Type B pancreatic cell (in vitro differentiated cells): ENCODE results near the gene ECSCR. TPM values are rescaled to one million over a fixed set of nuclear protein-coding genes. Genes with fewer than 3 reads are reported as not detected.
"Not testable (repeated sequence)": the region's sequence is repeated elsewhere in the genome, so short reads cannot be mapped to it uniquely, and the experiment has no call there.

Experiments used
- DNase-seq: peaks from one replicate; pipeline ENCODE4 v3.0.0; 2021; ENCODE audit warnings: mixed read lengths; ENCODE audit not compliant: unreplicated experiment; ENCODE audit errors: extremely low spot score
- H3K27ac Mint-ChIP-seq: 2 replicates; pipeline ENCODE4 v1.8.0; 2021; ENCODE audit warnings: mild to moderate bottlenecking, mixed read lengths
- H3K27me3 Mint-ChIP-seq: 2 replicates; pipeline ENCODE4 v1.8.0; 2021; ENCODE audit warnings: mixed read lengths
- H3K36me3 Mint-ChIP-seq: 2 replicates; pipeline ENCODE4 v1.8.0; 2021; ENCODE audit warnings: mixed read lengths
- H3K4me1 Mint-ChIP-seq: one replicate; pipeline ENCODE4 v1.8.0; 2021; ENCODE audit warnings: mixed read lengths; ENCODE audit not compliant: unreplicated experiment
- H3K4me3 Mint-ChIP-seq: 2 replicates; pipeline ENCODE4 v1.8.0; 2021; ENCODE audit warnings: mild to moderate bottlenecking, mixed read lengths
- H3K9me3 Mint-ChIP-seq: 2 replicates; pipeline ENCODE4 v1.8.0; 2021; ENCODE audit warnings: mixed read lengths
- total RNA-seq: library from RNA; stranded (reverse); gene quantifications from 2 replicates; pipeline ENCODE4 v1.2.1, GENCODE V29; 2021; ENCODE audit warnings: low replicate concordance
- TF ChIP-seq, protein P1 (sequence below): fragments of 200-600 bp; sonication (generic); conservative IDR thresholded peaks from 2 replicates; pipeline ENCODE4 v1.5.0; 2021; ENCODE audit warnings: antibody characterized with exemption, mild to moderate bottlenecking

The ECSCR gene
- total RNA-seq, 1 donor from 2014 or later = not detected

GRCh38 chr5:139414581-139415130 is 47.9 kb downstream of the ECSCR start:
- no peak for DNase-seq
- Mint-ChIP-seq H3K4me3 (no peak overlapping the region), H3K9me3 (no peaks in the 10 kb centered on the region), H3K27ac (no peak overlapping the region), H3K4me1 (peaks cover 3% of the 10 kb centered on the region), H3K36me3 (peaks cover 3% of the 10 kb centered on the region), H3K27me3 (no peaks in the 10 kb centered on the region)
- TF ChIP-seq, protein P1, sequence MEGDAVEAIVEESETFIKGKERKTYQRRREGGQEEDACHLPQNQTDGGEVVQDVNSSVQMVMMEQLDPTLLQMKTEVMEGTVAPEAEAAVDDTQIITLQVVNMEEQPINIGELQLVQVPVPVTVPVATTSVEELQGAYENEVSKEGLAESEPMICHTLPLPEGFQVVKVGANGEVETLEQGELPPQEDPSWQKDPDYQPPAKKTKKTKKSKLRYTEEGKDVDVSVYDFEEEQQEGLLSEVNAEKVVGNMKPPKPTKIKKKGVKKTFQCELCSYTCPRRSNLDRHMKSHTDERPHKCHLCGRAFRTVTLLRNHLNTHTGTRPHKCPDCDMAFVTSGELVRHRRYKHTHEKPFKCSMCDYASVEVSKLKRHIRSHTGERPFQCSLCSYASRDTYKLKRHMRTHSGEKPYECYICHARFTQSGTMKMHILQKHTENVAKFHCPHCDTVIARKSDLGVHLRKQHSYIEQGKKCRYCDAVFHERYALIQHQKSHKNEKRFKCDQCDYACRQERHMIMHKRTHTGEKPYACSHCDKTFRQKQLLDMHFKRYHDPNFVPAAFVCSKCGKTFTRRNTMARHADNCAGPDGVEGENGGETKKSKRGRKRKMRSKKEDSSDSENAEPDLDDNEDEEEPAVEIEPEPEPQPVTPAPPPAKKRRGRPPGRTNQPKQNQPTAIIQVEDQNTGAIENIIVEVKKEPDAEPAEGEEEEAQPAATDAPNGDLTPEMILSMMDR = no peak

- Mint-ChIP-seq H3K9me3 (no peaks in the 10 kb centered on the region), H3K4me1 (peaks cover 3% of the 10 kb centered on the region), H3K4me3 (no peak overlapping the region), H3K36me3 (peaks cover 3% of the 10 kb centered on the region), H3K27me3 (no peaks in the 10 kb centered on the region), H3K27ac (no peak overlapping the region)
- DNase-seq = no peak
- TF ChIP-seq, protein P1 = no peak
These were observed 48.6 kb downstream of the ECSCR start for GRCh38 chr5:139413963-139414362.

- peaks cover 3% of the 10 kb centered on the region for H3K4me1 Mint-ChIP-seq
- H3K4me3 Mint-ChIP-seq = no peak overlapping the region
- peaks cover 3% of the 10 kb centered on the region for H3K36me3 Mint-ChIP-seq
- H3K9me3 Mint-ChIP-seq = no peaks in the 10 kb centered on the region
- TF ChIP-seq, protein P1 = no peak
- no peak overlapping the region for H3K27ac Mint-ChIP-seq
- no peak for DNase-seq
- no peaks in the 10 kb centered on the region for H3K27me3 Mint-ChIP-seq
These were observed 49.4 kb downstream of the ECSCR start for GRCh38 chr5:139413153-139413552.

DNA sequence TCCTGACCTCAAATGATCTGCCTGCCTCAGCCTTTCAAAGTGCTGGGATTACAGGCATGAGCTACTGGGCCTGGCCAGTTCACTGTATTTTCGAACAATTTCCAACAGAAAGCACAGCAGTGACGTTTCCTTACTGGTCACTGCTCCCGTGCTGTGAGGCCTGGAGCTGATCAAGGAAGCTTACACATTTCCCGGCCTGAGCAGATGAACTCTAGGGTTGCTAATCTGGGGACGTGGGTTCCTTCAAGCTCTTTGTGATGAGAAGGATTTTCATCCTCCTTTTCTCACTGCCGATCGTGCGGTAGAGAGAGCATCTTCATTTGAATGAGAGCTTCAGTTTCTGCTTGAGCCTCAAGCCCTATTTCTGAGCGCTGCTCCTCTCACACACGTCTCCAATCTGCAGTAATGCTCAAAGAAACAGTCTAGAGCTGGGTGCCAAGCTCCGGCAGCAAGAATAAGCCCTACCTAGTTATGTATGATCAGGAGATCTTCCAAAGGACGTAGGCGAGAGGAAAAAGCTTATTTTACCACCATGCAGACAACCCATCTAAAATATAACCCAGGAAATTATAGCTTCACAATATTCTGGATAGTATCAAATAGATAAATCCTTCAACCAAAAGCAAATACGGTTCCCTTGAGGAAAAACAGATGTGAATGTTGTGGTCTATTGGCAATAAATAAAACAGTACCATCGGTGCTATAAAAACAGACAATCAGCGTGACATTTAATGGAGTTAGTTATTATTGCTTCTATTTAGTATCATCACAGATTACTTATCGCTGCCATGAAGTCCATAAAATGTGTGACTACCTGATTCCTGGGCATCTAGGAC is 51.3 kb downstream of the ECSCR start:
- no peaks in the 10 kb centered on the region for H3K9me3 Mint-ChIP-seq
- H3K27me3 Mint-ChIP-seq = no peaks in the 10 kb centered on the region
- H3K4me3 Mint-ChIP-seq = no peak overlapping the region
- H3K36me3 Mint-ChIP-seq = peaks cover 6% of the 10 kb centered on the region
- no peak overlapping the region for H3K27ac Mint-ChIP-seq
- H3K4me1 Mint-ChIP-seq = peaks cover 11% of the 10 kb centered on the region
- TF ChIP-seq, protein P1 = no peak
- DNase-seq = no peak

GRCh38 chr5:139410121-139410992 is 52.2 kb downstream of the ECSCR start:
- no peak for DNase-seq
- peaks cover 11% of the 10 kb centered on the region for H3K4me1 Mint-ChIP-seq
- H3K9me3 Mint-ChIP-seq = no peaks in the 10 kb centered on the region
- no peaks in the 10 kb centered on the region for H3K27me3 Mint-ChIP-seq
- H3K27ac Mint-ChIP-seq = no peak overlapping the region
- TF ChIP-seq, protein P1 = no peak
- H3K4me3 Mint-ChIP-seq = no peak overlapping the region
- H3K36me3 Mint-ChIP-seq = peaks cover 6% of the 10 kb centered on the region

DNA sequence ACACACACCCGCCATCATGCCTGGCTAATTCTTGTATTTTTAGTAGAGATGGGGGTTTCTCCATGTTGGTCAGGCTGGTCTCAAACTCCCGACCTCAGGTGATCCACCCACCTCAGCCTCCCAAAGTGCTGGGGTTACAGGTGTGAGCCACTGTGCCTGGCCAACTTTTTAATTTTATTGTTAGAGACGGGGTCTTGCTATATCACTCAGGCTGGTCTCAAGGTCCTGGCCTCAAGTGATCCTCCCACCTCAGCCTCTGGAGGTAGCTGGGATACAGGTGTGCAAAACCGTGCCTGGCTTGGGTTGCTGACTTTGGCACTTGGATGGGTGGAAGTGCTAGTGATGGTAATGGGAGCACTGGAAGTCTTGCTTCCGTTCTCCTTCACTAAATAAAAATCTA is 53.4 kb downstream of the ECSCR start:
- H3K36me3 Mint-ChIP-seq, H3K4me3 Mint-ChIP-seq, H3K27ac Mint-ChIP-seq, DNase-seq, H3K27me3 Mint-ChIP-seq, H3K9me3 Mint-ChIP-seq: not testable (repeated sequence)
- H3K4me1 Mint-ChIP-seq = peaks cover 14% of the 10 kb centered on the region
